Putamen (tissue), 1 donor: ENCODE results near the gene USP6.
A peak's percentile ranks its signal among the peaks of the same experiment; 100 is the strongest.
"Not testable (repeated sequence)": the region's sequence is repeated elsewhere in the genome, so short reads cannot be mapped to it uniquely, and the experiment has no call there.

Experiments used
- DNase-seq: peaks from one replicate; pipeline ENCODE4 v3.0.0-alpha.2; 2016; ENCODE audit warnings: low spot score

USP6 gene

DNA sequence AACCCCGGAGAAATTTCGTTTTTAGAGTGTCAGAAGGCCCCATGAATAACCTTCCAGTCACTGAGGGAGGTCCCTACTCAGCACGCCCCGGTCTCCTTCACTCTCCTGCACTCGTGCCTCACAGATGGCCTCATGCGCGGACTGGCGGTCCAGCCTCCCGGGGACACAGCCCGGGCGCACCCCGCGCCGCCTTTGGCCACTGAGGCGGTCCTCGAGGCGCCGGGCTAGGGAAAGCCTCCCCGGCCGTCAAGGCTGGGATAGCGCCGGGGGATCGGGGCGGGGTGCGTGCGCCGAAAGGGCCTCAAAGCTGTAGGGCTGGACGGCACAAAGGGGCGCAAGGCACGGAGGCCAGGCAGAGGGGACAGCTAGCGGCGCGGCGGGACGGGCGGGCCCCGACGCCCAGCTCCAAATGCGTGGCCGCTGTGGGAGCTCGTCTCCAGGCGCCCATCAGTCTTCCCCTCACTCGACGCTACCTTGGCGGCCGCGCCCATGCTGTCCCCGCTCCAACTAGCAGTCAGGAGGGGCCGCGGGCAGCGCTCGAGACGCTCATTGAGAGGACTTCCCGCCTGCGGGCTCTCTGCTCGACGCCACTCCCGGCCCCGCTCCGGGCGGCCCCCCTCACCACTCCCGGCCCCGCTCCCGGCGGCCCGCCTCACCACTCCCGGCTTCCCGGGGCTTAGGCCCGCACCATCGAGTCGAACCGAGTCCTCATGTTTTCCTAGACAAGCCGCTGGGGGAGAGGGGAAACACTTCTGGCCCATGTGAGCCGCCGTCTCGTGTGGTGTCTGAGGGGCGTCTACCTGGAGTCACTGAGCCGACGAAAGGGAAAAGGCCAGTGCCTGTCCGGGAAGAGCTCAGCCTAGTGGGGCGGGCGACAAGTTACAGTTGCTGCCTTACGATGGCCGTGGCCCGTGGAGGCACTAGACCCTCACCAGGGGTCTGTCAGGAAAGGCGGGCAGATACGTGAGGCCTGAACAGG is at the start of gene USP6:
USP6 (plus strand) TSS at position 360 of the 979 bp plus-strand sequence. CDS start 14,336 bp downstream, outside the sequence.
- no peak for DNase-seq

DNA sequence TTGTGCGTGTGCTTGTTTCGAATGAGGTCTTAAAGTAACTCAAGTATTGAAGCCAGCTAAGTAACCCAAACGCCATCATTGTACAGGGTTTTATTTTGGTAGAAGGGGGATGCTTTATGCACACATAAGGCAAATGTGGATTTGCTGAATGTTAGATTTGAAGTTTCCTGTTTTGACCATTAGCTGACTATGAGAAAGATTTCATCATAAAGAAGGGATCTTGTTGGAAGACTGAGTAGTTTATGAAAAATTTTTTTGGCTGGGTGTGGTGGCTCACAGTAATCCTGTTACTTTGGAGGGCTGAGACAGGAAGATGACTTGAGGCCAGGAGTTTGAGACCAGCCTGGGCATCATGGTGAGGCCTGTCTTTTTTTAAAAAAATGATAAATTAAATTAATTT is 47.6 kb upstream of the USP6 start:
- DNase-seq, result no peak

DNA sequence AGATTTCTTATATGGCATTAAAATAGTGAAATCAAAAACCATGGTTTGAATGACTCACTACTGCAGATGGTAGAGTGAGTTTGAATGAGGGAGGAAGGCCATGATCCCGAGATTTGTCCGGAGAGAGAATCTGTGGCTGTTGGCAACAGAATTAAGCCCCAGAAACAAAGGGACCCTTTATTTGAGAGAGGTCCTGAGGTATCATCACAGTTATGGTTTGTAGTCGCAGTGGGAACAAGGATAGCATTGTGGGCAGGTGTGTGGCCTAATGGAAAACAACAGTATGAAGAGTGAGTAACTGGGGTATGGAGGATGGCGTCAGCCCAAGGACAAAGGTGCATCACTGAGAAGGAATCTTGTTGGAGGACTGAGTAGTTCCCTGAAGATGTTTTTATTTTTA is 46.1 kb upstream of the USP6 start:
- DNase-seq, result no peak

DNA sequence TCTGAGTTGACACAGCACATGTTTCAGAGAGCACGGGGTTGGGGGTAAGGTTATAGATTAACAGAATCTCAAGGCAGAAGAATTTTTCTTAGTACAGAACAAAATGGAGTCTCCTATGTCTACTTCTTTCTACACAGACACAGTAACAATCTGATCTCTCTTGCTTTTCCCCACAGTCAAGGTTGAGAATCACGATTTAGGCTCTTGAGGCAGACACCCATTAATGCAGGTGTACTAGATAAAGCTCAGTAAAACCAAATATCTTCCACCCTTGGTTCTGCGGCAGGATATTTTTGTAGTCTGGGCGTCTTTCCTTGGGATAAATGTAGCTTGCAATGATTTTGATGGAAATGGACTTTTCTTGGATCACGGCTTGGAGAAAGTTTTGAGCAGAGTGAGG is 40.4 kb upstream of the USP6 start:
- DNase-seq, result not testable (repeated sequence)

DNA sequence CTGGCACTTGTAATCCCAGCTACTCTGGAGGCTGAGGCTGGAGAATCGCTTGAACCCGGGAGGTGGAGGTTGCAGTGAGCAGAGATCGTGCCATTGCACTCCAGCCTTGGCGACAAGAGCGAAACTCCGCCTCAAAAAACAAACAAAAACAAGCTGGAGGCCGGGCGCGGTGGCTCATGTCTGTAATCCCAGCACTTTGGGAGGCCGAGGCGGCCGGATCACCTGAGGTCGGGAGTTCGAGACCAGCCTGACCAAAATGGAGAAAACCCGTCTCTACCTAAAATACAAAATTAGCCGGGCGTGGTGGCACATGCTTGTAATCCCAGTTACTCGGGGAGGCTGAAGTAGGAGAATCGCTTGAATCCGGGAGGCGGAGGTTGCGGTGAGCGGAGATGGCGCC is 38.6 kb upstream of the USP6 start:
- DNase-seq, result not testable (repeated sequence)

DNA sequence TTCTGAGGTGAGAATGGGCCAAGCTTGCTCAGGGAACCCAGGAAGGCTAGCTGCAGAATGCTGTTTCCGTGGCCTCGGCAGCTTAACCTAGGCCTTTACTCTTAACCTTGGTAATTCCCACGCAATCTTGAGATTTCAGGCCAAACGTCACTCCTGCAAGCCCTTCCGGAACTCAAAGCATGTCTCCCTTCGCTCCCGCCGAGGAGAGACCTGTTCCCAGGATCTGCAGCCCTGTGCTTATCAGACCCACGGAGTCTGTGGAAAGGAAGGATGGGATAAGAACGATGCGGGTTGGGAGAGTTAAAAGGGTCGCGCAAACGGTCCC is 38.1 kb upstream of the USP6 start:
- no peak for DNase-seq

DNA sequence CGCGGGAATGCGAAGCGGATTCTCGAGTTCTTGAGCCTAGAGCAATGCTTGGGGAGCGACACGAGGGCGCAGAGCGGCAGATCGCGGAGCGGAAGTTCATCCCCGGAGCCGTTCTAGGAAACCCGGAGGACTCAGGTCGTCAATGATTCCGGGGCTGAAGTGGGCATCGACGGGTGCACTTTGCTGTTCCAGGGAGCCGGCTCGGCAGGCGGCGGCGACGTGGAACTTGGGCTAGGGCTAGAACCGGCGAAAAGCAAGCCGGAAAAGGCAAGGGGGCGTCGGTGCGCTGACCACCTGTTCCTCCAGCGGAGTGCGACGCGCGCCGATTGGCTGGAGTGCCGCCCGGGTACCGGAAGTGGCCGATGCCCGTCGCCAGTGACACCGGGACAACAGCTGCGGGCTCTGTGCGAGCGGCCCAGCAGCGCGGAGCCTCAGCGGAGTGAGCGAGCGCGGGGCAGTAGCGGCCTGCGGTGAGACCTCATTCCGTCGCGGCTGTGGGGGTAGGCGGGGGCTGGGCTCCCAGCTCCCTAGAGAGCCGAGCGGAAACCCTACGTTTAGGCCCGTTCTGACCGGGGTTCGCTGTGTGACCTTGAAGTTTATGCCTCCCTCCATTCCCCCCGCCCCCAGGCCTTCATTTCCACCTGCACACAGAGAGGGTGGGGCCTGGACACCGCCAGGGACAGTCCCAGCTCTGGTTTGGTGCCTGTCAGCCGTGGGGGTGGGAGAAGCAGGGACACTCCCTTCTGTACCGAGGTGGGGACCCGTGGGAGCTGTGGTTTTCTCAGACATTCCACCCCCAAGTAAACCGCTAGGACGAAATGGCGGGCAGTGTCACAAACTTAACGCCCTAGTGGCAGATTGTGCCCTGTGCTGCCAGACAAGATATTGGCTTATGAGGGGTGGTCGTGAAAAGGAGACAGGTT is 37.5 kb upstream of the USP6 start, which contains the start of gene ZFP3:
ZFP3 (plus strand) TSS at position 362 of the 923 bp plus-strand sequence. CDS start 13,038 bp downstream, outside the sequence.
- peak; percentile 85 for DNase-seq

DNA sequence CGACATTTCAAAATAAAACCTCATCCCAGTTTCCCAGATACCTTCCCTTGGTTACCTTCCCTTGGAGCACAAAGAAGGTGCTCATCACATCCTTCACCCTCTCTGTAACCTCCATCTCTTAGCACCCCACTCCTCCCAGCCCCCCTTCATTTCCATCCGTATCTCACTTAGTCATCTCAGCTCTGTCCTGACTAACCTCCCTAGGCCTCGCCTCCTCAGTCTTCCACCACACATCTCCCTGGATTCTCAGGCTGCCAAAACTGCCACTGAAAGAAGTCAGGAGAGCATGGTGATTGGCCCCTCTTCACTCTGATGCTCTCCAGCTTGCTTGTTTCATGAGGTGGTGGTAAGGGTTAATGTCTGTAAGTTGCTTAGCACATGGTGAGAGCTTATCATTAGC is 35.2 kb upstream of the USP6 start:
- no peak for DNase-seq

DNA sequence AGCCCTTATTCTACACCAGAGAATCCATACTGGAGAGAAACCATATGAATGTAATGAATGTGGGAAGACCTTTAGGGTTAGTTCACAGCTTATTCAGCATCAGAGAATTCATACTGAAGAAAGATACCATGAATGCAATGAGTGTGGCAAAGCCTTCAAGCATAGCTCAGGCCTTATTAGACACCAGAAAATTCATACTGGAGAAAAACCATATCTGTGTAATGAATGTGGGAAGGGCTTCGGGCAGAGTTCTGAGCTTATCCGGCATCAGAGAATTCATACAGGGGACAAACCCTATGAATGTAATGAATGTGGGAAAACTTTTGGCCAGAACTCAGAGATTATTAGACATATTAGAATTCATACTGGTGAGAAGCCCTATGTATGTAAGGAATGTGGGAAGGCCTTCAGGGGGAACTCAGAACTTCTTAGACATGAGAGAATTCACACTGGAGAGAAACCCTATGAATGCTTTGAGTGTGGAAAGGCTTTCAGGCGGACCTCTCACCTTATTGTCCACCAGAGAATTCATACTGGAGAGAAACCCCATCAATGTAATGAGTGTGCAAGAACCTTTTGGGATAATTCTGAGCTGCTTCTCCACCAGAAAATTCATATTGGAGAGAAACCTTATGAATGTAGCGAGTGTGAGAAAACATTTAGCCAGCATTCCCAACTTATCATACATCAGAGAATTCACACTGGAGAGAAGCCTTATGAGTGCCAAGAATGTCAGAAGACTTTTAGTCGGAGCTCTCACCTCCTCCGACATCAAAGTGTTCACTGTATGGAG is 23.4 kb upstream of the USP6 start:
- no peak for DNase-seq

DNA sequence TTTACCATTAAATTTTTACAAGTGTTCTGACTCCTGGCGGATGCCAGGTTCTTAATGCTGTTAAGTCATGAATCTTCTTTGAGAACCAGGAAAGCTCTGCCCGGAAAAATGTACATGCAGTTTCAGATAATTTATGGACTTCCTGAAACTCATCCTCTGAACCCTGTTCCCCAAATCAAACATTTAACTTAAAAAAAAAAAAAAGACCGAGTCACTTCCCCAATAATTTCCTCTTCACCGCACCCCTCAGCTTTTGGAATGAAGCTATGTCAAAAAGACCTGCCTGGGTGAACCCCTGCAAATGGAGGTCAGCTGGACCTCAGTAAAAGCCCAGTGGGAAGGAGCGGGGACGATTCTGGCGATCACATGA is 19.1 kb upstream of the USP6 start:
- DNase-seq, result no peak

DNA sequence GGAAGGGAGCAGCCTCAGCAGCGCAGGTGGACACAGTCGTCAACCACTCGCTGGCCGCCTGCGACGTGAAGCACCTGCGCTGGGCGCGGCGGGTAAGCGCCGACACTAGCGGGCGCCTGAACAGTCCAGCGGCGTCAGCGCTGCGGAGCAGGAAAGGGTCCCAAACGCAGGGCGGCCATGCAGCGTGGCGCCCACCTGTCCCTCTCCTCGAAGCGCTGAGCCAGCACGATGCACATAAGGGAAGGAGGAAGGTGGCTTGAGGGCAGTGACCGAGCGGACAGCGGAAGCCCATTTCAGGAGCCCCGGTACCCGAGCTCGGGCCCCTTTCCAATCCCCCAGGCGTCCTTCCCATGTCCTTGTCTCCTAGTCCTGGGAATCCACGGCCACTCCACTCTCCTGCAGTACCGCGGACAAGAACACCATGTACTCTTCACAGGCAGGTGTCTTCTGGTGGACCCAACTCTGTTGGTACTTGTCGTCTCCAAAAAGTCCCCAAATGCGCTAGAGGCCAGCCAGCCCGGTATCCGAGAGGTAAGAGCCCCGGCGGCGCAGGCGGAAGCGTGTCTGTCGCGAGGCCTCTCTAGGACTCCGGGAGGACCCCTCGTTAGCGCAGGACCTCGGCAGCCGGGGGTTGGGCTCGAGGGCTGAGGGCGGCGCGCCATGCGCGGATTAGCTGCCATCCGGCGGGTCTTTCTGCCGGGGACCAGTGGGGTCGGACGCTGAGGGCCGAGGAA is 18.6 kb upstream of the USP6 start:
- no peak for DNase-seq

DNA sequence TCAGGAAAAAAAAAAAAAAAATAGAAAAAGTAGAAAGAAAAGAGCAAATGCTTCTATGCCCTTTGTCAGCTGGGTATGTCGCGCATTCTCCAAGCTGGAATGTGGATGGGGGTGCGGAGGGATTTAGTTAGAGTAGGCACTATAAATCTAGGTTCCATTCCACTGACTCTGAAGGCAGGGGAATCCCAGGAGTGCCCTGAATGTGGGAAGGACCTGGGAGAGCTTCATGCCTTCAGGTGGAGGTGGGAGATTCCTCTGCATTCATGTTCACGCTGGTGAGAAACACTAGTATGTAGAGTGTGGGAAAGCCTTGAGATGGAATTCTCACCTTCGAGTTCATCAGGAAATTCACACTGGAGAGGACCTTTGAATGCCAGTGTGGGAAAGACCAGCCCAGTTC is 16.6 kb upstream of the USP6 start:
- DNase-seq, result no peak

DNA sequence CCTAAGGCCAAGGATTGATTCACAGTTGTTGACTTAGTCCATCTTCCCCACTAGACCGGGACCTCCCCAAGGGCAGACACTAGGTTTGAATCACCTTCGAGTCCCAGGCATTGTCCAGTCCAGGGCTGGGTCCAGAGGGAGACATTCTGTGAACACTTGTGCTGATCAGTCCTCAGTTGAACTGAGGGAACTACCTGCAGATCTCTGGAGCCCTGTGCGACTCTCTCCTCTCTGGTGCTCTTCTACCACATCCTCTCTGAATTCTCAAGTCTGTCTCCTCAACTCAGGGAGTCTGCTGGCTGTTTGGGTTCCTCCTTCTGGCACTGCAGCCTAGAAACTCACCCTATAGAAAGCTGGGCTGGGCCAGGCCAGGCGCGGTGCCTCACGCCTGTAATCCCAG is 15.0 kb upstream of the USP6 start:
- DNase-seq, result no peak

DNA sequence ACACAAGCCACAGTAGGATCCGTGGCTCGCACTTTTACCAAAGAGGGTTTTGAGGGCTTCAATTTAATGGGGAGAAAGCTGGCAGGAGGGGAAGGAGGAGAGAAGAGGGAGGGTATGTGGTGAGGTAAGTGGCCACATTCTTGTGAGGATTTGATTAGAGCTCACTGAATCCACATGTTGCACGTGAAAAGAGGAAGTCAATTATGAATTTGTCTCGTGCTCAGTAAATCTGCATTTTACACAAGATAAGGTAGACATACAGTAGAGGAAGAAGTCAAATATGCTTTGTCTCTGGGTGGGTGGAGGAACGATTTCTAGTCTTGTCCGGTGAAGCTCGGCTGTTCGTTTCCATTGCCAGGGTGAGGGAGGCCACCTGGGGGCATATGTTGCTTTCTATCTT is 5.0 kb upstream of the USP6 start:
- DNase-seq, result no peak

DNA sequence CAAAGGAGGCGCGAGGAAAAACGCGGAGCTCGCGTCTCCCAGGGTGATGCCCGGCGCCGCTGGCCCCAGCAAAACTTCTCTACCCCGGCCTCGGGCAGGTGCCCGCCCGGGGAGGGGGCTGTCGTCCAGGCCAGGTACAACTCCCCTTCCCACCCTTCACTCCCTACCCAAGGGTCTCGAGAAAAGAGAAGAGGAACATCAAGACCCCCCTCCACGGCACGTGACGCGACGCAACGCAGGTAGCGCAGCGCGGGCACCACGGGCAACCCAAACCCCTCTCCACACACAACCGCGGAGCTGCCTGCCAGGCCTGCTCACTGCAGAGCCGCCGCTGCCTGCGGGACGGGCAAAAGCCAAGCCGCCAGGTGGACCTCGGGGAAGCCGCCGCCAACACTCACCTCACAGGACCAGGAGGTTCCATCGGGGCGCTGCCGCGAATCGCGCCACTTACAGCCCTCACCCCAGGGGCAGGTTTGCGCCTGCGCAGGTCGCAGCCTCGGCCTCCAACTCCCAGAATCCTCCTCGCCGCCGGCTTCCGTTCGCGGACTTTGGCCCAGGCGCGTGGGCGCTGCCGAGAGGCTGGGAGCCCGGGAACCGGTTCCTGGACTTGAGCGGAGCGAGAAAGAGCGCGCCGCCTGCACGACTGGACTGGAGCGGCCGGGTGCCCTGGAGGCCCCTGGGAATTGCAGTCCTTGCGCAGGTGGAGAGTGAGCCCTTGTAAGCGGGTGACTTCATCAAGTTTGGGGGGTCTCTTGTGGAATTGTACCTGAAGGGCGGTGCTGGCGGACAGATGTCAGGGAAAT is 4.2 kb upstream of the USP6 start, which contains the start of gene ZNF232:
ZNF232 (minus strand) TSS at position 477 of the 803 bp plus-strand sequence; CDS start at position 421, 56 bp downstream.
- peak; percentile 92 for DNase-seq

DNA sequence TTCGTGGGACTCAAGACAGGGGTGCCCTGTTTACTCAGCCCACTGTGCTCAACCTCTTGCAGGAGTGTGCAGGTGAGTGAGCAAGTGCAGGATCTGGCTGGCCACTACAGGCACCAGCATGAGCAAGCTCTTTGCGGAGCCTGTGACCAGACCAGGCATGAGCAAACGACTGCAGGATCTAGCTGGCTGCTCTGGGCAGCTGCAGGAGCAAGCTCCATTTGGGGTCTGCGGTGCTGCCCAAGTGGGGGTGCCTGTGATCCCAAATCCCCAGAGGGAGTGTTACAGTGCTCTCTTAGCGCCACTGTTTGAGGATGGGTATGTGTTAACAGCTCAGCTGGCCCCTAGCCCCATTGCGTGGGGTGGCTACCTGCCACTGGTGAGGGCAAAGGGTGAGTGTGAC is 2.4 kb downstream of the USP6 start:
- DNase-seq, result no peak

DNA sequence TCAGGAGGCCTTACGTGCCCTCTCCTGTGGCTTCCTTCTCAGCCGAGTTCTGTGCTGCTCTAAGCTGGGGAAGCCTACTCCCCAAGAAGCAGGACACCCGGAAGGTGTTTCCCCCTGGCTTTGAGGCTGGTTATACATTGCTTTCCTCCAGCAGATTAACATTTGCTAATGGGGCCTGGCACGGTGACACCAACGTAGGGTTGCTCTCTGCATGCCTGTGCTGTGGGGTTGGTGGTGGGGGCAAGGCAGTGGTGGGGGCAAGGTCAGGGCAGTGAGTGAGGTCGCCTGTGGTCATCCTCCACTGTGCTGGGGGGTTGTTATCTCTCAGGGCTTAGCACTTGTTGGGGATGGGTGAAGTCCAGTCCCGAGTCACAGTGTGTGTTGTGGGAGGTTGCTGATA is 4.2 kb downstream of the USP6 start:
- DNase-seq, result no peak

DNA sequence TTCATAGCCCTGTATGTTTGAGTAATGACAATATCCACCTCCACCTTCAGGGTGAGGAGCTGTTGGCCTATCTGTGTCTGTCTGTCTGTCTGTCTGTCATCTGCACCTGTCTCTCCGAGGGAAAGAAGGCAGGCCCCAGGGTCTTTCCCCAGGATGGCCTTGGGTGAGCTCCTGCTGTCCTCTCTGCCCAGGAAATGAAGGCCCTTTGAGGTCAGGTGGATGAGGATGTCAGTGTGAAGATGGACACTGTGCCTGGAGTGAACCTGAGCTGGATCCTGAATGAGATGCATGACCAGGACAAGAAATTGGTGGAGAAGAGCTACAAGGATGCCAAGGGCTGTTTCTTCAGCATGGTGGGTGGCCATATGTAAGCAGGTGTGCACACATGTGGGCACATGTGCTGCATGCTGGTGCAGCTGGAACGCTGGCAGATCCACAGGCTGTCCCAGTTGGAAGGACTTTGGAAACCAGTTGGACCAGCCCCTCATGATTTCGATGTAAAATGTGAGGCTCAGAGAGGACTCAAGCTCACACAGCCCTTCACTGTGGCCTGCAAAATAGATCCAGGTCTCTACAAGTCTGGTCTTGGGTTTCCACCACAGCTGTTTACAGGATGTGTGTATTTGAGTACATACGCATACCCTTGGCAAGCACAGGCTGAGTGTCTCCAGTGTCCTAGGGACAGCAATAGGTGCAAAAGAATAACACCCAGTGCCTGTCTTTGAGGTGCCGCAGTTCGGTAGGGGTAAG is 4.8 kb downstream of the USP6 start:
- DNase-seq, result not testable (repeated sequence)

DNA sequence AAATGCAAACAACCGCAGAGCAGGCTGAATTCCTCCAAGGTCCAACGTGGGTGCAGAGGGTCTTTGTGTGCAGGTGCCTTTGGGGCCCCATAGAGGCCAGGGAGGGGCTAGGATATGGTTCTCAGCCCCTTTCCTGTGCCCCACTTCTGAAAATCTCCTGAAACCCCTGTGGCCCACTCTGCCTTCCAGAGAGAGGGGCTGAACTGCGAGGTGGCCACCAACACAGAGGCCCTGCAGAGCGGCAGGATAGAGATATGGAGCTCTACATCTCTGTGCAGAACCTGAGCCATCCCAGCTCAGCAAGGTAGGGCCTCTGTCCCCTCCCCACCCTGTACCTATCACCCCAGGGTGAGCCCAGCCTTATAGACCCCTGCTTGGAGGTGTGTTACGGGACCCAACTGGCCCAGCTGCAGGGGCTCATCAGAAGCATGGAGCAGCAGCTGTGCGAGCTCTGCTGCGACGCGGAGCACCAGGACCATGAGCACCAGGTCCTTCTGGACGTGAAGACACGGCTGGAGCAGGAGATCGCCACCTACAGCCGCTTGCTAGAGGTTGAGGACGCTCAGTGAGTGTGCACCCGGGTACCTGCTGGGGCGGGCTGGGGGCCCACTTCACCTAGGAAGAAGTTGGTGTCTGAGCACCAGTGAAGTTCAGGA is 5.5 kb downstream of the USP6 start:
- no peak for DNase-seq
